T follicular helper cell (primary cell): ENCODE data around the gene SLC24A2.
"Not testable (repeated sequence)": the region's sequence is repeated elsewhere in the genome, so short reads cannot be mapped to it uniquely, and the experiment has no call there.

ENCODE experiments used
- DNase-seq: peaks from one replicate; pipeline ENCODE4 v3.0.0-alpha.2; 2020; ENCODE audit warnings: low read depth
- total RNA-seq, 2 experiments: gene quantifications; one replicate each; lab custom pipeline; 2026; lab: John Stamatoyannopoulos, UW

SLC24A2 gene
- total RNA-seq: 0 reads per million in 2 experiments

- no peak for DNase-seq
These were observed at the start of gene SLC24A2 for GRCh38 chr9:19788614-19789271. TSS of gene SLC24A2 (minus strand) at chr9:19789037.

GRCh38 chr9:19833331-19833730, 44.5 kb upstream of the SLC24A2 start:
- DNase-seq: not testable (repeated sequence)

- DNase-seq: no peak
These were observed 42.0 kb upstream of the SLC24A2 start for GRCh38 chr9:19830796-19831195.

GRCh38 chr9:19828576-19829109, 39.8 kb upstream of the SLC24A2 start:
- no peak for DNase-seq

- DNase-seq: no peak
These were observed 27.9 kb upstream of the SLC24A2 start for GRCh38 chr9:19816769-19817168.

- no peak for DNase-seq
These were observed 23.4 kb upstream of the SLC24A2 start for GRCh38 chr9:19812194-19812593.

GRCh38 chr9:19809422-19810269, 20.8 kb upstream of the SLC24A2 start:
- no peak for DNase-seq

GRCh38 chr9:19807182-19807892, 18.5 kb upstream of the SLC24A2 start:
- DNase-seq: no peak

- no peak for DNase-seq
These were observed 15.6 kb upstream of the SLC24A2 start for GRCh38 chr9:19804431-19804830.

GRCh38 chr9:19800884-19801283, 12.0 kb upstream of the SLC24A2 start:
- no peak for DNase-seq

GRCh38 chr9:19799784-19800183, 10.9 kb upstream of the SLC24A2 start:
- no peak for DNase-seq

GRCh38 chr9:19788152-19788551, 685 bp downstream of the SLC24A2 start:
- DNase-seq: no peak

- DNase-seq: no peak
These were observed 1.2 kb downstream of the SLC24A2 start for GRCh38 chr9:19787672-19788071.

GRCh38 chr9:19785230-19785629, 3.6 kb downstream of the SLC24A2 start:
- DNase-seq: no peak

- no peak for DNase-seq
These were observed 4.7 kb downstream of the SLC24A2 start for GRCh38 chr9:19784136-19784535.

GRCh38 chr9:19783500-19783899, 5.3 kb downstream of the SLC24A2 start:
- DNase-seq: no peak

- DNase-seq: no peak
These were observed 6.8 kb downstream of the SLC24A2 start for GRCh38 chr9:19782005-19782404.

GRCh38 chr9:19781240-19781639, 7.6 kb downstream of the SLC24A2 start:
- DNase-seq: no peak

- DNase-seq: no peak
These were observed 17.4 kb downstream of the SLC24A2 start for GRCh38 chr9:19771446-19771845.

GRCh38 chr9:19770973-19771372, 17.9 kb downstream of the SLC24A2 start:
- DNase-seq: no peak

- DNase-seq: no peak
These were observed 19.6 kb downstream of the SLC24A2 start for GRCh38 chr9:19769213-19769612.

- no peak for DNase-seq
These were observed 20.0 kb downstream of the SLC24A2 start for GRCh38 chr9:19768798-19769197.
